GM21619 (cell line): ENCODE measurements around the gene MMP17.
"Not testable (repeated sequence)": the region's sequence is repeated elsewhere in the genome, so short reads cannot be mapped to it uniquely, and the experiment has no call there.

ENCODE experiments used
- ATAC-seq: cut with Tn5 transposase; IDR thresholded peaks from one replicate; pipeline ENCODE4 v1.9.1; 2021; ENCODE audit not compliant: unreplicated experiment

Gene MMP17

DNA sequence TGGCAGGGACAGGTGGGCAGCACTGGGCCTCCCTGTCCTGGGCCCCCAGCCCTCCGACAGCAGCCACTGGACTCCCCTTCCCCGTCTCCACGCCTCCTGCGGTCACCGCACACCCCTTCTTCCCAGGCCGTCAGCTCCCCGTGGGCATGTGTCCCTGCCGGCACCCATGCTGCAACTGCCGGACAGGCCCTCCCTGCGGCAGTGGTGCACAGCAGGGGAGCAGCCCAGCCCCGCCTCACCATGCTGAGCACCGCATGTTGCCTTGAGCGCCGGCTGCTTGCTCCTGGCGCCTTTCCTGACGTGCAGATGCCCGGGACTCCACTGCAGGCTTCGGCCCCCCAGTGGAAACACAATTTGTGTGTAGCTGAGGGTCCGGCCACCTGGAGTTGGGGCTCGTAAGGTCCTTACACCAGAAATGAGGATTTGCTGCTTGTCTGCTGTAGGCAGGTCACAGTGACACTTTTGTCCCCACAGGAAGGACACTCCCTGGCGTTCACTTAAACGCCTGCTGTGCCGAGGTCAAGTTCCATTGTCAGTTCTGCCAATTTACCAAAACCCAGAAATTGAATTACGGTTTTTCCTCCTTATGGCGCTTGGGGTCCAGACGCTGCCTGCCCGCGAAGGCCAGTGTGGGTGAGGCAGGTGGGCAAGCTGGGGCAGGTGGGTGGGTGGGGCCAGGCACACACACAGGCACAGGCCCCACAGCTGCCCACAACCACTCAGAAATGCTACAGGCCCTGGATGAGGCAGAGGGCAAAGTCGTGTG is 28.2 kb upstream of the MMP17 start:
- ATAC-seq = no peak

DNA sequence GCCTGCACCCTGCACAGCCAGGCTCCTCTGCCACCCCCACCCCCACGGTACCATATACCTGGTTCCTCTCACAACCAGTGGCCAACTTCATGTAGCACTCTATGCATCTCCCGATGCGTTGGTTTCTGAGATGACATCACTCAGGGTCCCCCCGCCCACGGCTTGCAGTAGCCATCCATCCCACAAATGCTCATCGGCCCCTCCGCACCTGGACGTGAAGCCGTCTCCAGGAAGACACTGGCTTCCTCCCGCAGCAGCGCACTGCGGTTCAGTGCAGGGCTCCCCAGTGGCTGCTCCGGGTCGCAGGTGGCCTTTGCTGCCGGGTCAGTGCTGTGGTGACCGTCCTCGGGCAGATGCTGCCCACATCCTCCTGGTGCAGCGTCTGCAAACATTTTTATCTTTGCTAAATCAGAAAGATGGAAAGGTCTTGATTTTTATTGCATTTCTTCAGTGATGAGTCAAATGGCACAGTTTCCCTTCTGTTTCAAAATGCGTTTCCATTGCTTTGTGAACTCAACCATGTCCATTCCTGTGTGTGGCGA is 27.5 kb upstream of the MMP17 start:
- ATAC-seq = no peak

DNA sequence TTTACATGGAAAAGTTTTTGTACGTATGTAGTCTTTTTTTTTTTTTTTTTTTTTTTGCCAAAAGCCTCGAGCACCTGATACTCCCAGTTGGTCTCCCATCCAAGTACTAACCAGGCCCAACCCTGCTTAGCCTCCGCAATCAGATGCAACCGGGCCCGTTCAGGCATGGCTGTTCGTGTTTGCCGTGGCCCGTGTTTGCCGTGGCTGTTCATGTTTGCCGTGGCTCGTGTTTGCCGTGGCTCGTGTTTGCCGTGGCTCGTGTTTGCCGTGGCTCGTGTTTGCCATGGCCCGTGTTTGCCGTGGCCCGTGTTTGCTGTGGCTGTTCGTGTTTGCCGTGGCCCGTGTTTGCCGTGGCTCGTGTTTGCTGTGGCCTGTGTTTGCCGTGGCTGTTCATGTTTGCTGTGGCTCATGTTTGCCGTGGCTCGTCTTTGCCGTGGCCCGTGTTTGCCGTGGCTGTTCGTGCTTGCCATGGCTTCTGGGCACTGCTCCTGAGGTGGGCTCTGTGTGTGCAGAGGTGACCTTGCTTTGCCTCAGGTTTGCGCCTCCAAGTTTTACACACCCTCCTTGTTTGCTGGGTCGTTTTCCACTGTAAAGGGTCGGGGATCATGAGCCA is 26.8 kb upstream of the MMP17 start:
- no peak for ATAC-seq

DNA sequence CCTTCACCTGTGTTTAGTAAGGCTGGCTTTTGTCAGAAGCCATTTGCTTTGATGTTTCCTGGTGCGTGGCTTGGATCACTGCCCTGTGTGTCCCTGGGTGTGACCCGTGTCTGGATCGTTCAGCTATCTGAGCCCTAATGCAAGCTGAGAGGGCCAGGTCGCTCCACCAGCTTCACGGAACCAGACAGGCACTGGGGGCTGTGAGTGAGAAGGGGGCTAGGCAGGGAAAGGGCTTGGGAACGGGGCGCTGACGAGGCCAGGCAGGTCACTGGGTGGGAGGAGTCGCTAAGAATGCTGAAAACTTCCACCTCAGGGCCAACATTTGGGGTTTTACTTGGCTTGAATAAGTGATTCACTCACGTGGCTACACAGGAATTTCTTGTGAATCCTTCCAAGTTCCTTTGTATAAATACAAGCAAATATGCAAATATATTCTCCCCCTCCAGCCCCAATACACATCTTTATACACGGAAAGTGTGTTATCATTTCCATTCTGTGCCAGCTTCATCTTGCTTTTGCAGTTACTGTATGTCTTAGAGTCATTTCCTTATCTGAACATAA is 24.2 kb upstream of the MMP17 start:
- no peak for ATAC-seq

DNA sequence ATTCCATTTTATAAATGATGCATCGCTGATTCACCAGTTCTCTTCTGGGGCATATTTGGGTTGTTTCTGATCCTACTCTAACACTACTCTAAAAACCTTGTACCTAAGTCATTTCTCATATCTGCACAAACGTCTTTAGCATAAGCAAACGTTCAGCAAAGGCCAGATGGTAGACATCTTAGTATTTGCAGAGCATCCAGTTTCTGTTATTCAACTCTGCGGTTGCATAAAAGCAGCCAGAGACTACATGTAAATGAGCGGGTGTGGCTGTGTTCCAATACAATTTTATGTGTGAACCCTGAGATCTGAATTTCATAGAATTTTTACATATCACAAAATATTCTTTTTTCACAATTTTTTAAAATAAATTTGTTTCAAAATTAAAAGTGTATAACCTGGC is 22.8 kb upstream of the MMP17 start:
- ATAC-seq = no peak

DNA sequence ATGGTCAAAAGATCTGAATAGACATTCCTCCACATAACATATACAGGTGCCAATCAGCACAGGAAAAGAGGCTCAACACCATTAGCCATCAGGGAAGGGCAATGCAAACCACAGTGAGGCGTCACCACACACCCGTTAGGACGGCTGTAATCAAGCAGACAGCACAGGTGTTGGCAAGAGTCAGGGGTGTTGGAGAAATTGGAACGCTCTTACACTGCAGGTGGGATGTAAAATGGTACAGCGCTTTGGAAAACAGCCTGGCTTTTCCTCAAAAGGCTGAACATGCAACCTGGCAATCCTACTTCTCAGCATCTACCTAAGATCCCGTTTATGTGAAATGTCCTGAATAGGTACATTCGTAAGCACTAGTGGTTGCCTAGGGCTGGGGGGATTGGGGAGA is 21.5 kb upstream of the MMP17 start:
- no peak for ATAC-seq

DNA sequence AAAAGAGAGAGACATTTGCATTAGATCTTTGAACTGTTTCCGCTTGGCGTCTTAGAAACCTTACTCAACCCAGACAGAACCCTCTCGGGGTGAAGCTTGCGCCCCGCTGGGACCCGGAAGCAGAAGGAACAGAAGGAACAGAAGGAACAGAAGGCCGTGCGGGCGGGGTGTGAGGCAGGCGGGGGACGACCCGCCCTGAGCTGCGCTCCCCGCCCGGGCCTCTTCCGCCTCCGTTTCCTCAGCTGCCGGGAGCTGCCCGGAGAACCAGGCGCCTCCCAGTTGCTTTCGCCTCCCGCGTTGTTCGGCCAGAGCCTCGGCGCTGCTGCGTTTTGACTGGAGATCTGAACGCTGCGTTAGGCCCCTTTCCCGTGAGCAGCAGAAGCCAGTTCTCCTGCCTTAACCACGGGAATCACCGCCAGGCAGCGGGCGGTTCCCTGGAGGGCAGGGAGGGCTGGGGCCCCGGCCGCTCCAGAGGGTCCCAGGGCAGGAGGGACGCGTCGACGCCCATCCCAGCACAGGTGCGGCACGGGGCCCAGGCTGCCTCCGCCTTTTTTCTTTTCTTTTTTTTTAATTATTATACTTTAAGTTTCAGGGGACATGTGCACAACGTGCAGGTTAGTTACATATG is 19.3 kb upstream of the MMP17 start:
- ATAC-seq = no peak

DNA sequence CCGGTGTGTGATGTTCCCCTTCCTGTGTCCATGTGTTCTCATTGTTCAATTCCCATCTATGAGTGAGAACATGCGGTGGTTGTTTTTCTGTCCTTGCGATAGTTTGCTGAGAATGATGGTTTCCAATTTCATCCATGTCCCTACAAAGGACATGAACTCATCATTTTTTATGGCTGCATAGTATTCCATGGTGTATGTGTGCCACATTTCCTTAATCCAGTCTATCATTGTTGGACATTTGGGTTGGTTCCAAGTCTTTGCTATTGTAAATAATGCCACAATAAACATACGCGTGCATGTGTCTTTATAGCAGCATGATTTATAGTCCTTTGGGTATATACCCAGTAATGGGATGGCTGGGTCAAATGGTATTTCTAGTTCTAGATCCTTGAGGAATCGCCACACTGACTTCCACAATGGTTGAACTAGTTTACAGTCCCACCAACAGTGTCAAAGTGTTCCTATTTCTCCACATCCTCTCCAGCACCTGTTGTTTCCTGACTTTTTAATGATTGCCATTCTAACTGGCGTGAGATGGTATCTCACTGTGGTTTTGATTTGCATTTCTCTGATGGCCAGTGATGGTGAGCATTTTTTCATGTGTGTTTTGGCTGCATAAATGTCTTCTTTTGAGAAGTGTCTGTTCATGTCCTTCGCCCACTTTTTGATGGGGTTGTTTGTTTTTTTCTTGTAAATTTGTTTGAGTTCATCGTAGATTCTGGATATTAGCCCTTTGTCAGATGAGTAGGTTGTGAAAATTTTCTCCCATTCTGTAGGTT is 18.5 kb upstream of the MMP17 start:
- ATAC-seq = not testable (repeated sequence)

DNA sequence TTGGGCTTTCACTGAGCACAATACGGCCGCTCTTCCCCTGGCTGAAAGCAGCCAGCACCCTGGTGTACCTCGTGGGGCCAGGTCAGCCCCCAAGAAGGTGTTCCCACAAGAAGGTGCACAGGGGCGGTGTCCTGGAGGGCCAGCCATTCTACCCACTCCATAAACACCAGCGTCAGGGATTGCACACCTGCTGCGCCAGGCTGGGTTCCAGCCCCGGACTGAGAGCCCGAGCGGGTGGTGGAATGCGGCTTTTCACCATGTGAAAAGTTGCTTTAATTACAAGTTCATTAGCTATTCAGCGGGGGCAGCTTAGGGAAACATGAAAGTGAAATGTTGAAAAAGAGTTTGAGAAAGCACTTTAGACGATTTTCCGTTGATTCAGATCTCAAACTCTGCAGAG is 17.5 kb upstream of the MMP17 start:
- ATAC-seq = no peak

DNA sequence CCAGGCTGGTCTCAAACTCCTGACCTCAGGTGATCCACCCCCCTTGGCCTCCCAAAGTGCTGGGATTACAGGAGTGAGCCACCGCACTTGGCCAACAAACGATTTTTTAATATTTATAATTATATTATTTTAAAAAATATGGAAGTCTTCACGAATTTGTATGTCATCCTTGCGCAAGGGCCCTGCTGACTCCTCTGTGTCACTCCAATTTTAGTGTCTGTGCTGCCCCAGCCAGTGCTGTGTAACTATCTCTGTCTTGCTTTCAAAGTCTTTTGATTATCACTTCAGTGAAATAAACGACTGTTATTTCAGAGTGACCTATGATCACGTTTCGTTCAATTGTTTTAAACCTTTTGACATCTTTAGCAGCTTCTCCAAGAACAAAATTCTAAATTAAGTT is 13.1 kb upstream of the MMP17 start:
- ATAC-seq = no peak

DNA sequence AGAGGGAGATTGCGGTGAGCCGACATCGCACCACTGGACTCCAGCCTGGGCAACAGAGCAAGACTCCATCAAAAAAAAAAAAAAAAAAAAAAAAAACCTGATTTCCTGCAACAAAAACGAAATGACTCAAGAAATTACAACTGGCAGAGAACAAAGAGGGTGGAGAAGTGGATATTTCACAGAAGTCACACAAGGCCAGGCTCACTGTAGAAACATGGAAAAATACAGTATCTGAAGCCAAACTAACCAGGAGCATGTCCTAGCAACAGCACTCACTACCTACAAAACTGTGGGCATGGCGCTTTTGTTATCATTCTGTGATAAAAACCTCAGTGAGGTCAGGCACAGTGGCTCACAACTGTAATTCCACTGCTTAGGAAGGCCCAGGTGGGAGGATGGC is 11.7 kb upstream of the MMP17 start:
- ATAC-seq = no peak

DNA sequence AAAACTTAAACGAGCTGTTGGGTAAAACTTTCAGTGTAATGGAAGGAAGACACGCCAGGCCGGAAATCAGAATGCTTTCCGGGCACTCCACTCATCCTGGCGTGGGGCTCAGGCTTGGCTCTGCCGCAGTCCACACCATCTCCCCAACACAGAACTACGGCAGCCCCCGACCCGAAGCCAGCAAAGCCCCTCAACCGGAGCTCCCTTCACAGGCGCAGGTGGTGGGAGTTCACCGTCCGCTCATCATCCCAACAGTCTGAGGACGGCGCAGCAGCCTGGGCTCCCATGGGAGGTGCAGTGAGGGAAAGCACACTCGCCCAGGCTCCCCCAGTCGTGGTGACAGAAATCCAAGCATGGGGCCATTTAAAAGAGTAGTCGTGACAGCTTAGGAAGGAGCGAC is 11.0 kb upstream of the MMP17 start:
- no peak for ATAC-seq

DNA sequence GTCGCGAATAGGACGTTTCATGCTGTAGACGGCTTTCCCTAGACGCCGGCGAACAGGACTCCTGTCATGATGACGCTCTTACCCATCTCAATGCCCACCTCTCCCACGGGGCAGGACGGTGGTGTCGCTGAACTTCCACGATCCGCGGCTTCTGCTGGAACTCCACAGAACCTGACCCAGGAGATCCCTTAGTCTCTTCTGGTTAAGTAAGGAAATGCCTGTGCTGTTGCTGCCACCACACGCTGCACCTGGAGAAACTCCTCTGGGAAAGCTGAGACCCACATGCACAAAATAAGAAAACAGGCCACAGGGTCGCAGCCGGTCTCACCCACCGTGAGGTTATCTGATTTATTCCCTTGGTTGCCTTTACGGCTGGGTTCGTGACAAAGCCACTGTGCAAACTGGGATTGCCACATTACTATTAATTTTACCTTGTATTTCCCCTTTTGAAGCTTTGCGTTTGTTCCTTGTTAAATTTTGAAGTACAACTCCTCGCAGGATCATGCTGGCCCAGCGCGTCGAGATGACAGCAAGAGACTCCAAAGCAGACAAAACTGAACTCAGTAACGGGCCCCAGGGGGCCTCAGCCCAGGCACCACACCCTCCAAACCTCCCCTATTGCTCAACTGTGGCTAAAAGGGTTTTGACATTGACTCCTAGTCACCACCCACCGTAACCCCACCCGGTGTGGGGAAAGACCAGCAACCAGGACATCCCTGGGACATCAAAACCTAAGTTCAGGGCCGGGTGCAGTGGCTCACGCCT is 9.2 kb upstream of the MMP17 start:
- no peak for ATAC-seq

DNA sequence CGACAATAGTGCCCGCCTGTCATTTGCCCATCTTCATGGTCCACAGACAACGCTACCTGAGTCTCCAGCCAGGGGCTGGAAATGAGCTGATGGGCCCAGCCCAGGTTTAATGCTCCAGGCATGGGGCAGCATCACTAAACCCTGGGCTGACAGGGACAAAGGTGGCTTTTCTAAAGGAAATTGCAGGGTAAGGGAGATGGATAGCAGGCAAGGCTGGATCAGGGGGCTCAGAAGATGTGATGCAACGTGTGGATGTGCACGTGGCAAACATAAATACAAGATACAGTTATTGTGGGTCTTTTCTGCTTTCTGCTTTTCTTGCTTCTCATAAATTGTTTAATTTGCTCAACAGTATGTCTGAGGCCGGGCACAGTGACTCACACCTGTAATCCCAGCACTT is 3.7 kb upstream of the MMP17 start:
- ATAC-seq = no peak

DNA sequence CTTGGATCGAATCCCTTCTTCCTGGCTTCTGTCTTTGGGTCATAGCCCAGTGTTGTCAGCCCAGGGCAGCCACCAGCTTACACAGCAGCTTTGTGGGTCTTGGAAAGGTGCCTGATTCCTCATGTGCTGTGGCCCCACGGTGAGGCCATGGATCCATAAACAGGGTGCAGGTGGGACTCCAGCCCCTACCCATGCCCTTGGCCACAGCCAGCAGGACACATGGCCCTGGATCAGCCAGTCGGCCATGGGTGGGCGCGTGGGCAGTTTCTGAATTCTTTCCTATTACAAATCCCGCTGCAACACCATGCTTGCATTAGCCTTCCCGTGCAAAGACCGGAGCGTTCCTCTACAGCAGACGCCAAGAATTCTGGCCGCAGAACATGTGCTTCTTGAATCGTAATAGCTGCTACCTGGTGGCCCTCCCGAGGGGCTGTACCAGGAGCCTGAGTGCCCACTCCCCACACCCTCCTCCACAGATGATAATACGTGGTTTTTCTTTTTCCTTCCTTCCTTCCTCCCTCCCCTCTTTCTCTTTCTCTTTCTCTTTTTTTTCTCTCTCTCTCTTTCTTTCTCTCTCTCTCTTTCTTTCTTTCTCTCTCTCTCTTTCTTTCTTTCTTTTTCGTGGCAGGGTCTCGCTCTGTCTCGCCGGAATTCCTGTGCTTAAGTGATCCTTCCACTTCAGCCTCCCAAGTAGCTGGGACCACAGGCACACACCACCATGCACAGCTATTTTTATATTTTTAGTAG is 2.9 kb upstream of the MMP17 start:
- ATAC-seq = no peak

DNA sequence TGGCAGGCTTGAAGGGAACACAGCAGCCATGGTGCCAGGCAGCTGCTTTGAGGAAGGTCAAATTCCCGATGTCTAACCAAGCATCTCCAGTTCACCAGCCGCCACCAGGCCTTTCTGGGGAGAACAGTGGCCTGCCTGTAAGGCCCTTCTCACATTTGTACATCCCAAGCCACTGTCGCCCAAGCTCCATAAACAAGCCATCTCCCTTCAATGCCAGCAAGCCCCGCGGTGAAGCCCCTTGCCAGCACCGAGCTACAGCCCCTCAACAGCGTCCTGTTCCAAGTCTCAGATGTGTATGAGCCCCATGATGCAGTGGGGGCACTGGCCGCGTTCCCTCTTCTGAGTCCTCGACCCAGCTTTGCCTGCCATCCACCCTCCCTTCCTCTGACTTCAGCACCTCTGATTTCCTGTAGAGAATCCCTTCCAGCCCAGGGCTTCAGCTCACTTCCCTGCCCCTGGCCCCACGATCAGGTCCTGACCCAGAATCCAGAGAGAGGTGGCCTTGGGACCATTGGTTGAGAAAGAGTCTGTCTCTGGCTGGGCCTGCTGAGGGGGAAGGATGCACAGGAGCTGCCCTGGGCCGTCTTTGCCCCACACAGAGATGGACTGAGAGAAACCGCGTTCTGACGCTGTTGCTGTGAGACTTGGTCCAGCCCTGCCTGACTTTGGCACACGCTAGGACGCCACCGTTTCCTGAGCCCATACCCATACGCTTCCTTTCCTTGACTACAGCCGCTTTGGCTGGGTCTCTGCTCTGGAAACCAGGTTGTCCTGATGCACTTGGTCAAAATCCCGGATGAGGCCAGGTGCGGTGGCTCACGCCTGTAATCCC is 1.9 kb upstream of the MMP17 start:
- ATAC-seq = no peak

DNA sequence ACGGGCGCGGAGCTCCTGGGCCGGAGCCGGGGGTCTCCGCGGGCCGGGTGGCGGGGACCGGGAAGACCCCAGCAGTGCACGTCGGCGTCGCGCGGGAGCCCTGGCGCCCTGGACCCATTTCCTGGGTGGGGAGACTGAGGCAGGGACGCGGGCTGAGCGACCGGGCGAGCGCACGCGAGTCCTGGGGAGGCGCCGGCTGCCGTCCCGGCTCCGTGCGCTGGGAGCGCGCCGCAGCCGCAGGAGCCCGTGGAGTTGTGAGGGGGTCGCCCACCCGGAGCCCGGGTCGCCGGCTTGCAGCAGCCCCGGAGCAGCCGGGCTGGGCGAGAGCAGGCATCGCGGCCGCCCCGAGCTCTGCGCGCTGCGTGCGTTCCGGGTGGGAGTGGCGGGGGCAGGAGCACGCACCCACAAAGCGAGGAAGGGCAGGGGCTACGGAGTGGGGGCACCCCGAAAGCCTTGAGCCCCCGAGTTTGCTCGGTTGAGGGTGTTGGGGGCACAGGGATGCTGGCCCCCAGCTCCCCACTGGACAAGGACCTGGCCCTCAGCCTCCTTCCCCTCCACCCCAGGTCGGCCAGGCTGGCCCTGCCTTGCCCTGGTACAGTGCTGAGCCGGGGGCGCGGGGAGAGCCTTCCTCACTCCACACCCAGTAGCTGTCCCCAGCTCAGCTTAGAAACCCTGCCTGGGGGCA is 620 bp downstream of the MMP17 start:
- ATAC-seq = no peak

DNA sequence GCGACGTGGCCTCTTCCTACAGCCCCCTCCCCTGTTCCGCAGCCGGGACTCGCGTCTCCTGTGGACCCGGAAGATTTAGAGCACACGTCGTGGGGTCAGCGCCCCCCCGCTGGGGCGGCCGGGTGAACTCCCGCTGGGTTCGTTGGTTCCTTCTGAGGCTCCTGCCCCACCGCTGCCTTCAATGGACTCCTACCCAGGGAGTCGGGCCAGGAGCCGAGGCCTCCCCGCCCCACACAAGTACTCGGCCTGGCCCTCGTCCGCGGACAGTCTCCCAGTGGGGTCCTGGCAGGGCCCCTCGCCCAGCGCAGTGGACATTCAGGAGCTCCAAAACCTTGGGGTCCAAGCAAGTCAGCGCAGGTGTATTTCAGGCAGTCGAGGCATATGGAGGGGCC is 1.2 kb downstream of the MMP17 start:
- ATAC-seq = no peak
